Neural cell (in vitro differentiated cells): ENCODE measurements around the gene MALRD1. TPM values are rescaled to one million over a fixed set of nuclear protein-coding genes. Genes with fewer than 3 reads are reported as not detected.

Experiments
- H2AFZ ChIP-seq: fragments of 200-600, 300-800 bp; sonication (generic), shearing (Covaris generic); 2 replicates; pipeline ENCODE4 v1.6.0; 2014; ENCODE audit warnings: low read depth, mild to moderate bottlenecking, antibody characterized with exemption, low read length, moderate library complexity
- H3F3A ChIP-seq: fragments of 200-600 bp; shearing (Covaris generic); 2 replicates; pipeline ENCODE4 v1.6.1; 2016; ENCODE audit warnings: mild to moderate bottlenecking, moderate library complexity, mixed read lengths, antibody characterized with exemption, low read length; ENCODE audit not compliant: insufficient read depth, poor library complexity, severe bottlenecking
- H3K27ac ChIP-seq: fragments of 200-600, 300-800 bp; sonication (generic), shearing (Covaris generic); 2 replicates; pipeline ENCODE4 v1.5.1; 2014; ENCODE audit warnings: mild to moderate bottlenecking, low read length, moderate library complexity
- H3K27me3 ChIP-seq: fragments of 300-800, 200-600 bp; sonication (generic), shearing (Covaris generic); 2 replicates; pipeline ENCODE4 v1.6.0; 2014; ENCODE audit warnings: mild to moderate bottlenecking, low read depth, low read length, moderate library complexity; ENCODE audit not compliant: insufficient read depth
- H3K36me3 ChIP-seq: fragments of 300-800, 200-600 bp; sonication (generic), shearing (Covaris generic); 2 replicates; pipeline ENCODE4 v1.5.1; 2014; ENCODE audit warnings: mild to moderate bottlenecking, antibody characterized with exemption, low read length, moderate library complexity; ENCODE audit not compliant: insufficient read depth
- H3K4me2 ChIP-seq: fragments of 300-800, 200-600 bp; sonication (generic), shearing (Covaris generic); 2 replicates; pipeline ENCODE4 v1.6.0; 2014; ENCODE audit warnings: mild to moderate bottlenecking, low read length
- H3K4me3 ChIP-seq: fragments of 300-800, 200-600 bp; sonication (generic), shearing (Covaris generic); 2 replicates; pipeline ENCODE4 v1.5.1; 2014; ENCODE audit warnings: mild to moderate bottlenecking, low read length, moderate library complexity
- H3K79me2 ChIP-seq: fragments of 200-600 bp; shearing (Covaris generic); replicated peaks from 2 replicates; pipeline ENCODE4 v1.6.0; 2014; ENCODE audit warnings: mild to moderate bottlenecking, low read length, moderate library complexity; ENCODE audit not compliant: insufficient read depth
- H3K9ac ChIP-seq: fragments of 300-800, 200-600 bp; sonication (generic), shearing (Covaris generic); 2 replicates; pipeline ENCODE4 v1.6.1; 2016; ENCODE audit warnings: mild to moderate bottlenecking, low read length, mixed read lengths
- H3K9me2 ChIP-seq: fragments of 200-600 bp; shearing (Covaris generic); 2 replicates; pipeline ENCODE4 v1.6.1; 2016; ENCODE audit warnings: mild to moderate bottlenecking, low read length, mixed read lengths; ENCODE audit not compliant: insufficient read depth
- H3K9me3 ChIP-seq: fragments of 200-600, 300-800 bp; sonication (generic), shearing (Covaris generic); 2 replicates; pipeline ENCODE4 v1.6.1; 2016; ENCODE audit warnings: mild to moderate bottlenecking, mixed run types, low read length, moderate library complexity, mixed read lengths
- H4K20me1 ChIP-seq: fragments of 200-600 bp; shearing (Covaris generic); 2 replicates; pipeline ENCODE4 v1.6.1; 2016; ENCODE audit warnings: mild to moderate bottlenecking, mixed run types; ENCODE audit not compliant: insufficient read depth
- EP300 ChIP-seq: fragments of 450-650 bp; conservative IDR thresholded peaks from 2 replicates; pipeline ENCODE4 v1.6.1; 2014; ENCODE audit warnings: antibody characterized with exemption, mild to moderate bottlenecking, moderate library complexity; ENCODE audit not compliant: poor library complexity, severe bottlenecking
- EZH2 ChIP-seq: fragments of 200-600, 300-800 bp; shearing (Covaris generic), sonication (generic); IDR thresholded peaks from 2 replicates; pipeline ENCODE4 v1.6.1; 2014; ENCODE audit warnings: antibody characterized with exemption, low read length, borderline replicate concordance, mild to moderate bottlenecking; ENCODE audit not compliant: insufficient read depth, poor library complexity, severe bottlenecking
- MXI1 ChIP-seq: fragments of 450-650 bp; conservative IDR thresholded peaks from 2 replicates; pipeline ENCODE4 v1.6.1; 2014; ENCODE audit warnings: antibody characterized with exemption, mild to moderate bottlenecking; ENCODE audit not compliant: poor library complexity, severe bottlenecking
- POLR2AphosphoS5 ChIP-seq: IDR thresholded peaks from 2 replicates; pipeline ENCODE4 v1.6.1; 2012
- RAD21 ChIP-seq: fragments of 450-650 bp; conservative IDR thresholded peaks from 2 replicates; pipeline ENCODE4 v1.6.1; 2014; ENCODE audit warnings: antibody characterized with exemption, mild to moderate bottlenecking, moderate library complexity
- SMC3 ChIP-seq: fragments of 450-650 bp; conservative IDR thresholded peaks from 2 replicates; pipeline ENCODE4 v1.6.1; 2014; ENCODE audit warnings: antibody characterized with exemption, mild to moderate bottlenecking, moderate library complexity; ENCODE audit not compliant: poor library complexity
- TAF1 ChIP-seq: IDR thresholded peaks from 2 replicates; pipeline ENCODE4 v1.6.1; 2012; ENCODE audit warnings: low read depth
- polyA plus RNA-seq: library from polyadenylated mRNA; depleted of rRNA; stranded (reverse); fragments of >200 nt; gene quantifications from 2 replicates; pipeline ENCODE4 v1.2.3, GENCODE V29; 2014
- TF ChIP-seq, protein P1 (sequence below): fragments of 450-650 bp; IDR thresholded peaks from 2 replicates; pipeline ENCODE4 v1.5.1; 2014; ENCODE audit warnings: antibody characterized with exemption, mild to moderate bottlenecking, moderate library complexity; ENCODE audit not compliant: poor library complexity, severe bottlenecking
- TF ChIP-seq, protein P2 (sequence below): IDR thresholded peaks from 2 replicates; pipeline ENCODE4 v1.6.1; 2012; ENCODE audit warnings: borderline replicate concordance

Gene MALRD1
- polyA plus RNA-seq, 1 donor from 2014 or later, result 0.21 TPM

DNA sequence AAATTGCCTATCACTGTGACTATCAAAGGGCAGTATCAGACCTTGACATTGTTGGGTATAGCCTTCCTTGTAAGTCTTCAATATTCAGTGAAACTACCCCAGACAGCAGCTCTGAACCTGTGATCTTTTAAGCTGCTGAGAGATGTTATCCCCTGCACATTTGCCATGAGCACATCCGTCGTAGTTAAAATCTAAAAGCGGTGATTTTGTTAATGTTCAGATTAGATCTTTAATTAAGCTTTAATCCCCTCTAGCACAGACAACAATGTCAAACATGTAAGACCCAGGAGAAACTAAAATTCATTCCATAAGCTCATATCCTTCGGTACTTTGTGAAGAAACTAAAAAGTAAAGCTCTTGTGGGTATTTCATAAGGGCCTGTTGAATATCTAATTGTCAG, 105.8 kb downstream of the MALRD1 start:
- TF ChIP-seq TAF1, result no peak

DNA sequence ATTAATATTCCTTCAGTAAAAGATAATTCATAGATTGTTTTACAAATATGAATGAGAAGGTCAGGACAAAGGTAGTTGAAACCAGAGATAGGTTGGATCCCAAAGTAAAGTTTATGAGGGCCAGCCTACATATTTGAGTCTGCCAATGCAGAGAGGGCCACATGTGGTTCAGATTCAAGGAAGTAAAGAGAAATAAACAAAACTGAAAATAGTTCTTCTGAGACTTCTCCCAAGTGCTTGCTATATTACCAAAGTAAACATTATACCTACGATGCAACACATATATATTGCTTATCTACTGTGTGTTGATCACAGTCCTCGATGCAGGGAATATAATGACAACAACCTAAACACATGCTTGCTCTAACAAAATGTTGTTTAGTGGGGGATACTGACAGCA, 109.8 kb downstream of the MALRD1 start:
- no peaks in the 10 kb centered on the region for H3K79me2 ChIP-seq
- TF ChIP-seq, protein P1, sequence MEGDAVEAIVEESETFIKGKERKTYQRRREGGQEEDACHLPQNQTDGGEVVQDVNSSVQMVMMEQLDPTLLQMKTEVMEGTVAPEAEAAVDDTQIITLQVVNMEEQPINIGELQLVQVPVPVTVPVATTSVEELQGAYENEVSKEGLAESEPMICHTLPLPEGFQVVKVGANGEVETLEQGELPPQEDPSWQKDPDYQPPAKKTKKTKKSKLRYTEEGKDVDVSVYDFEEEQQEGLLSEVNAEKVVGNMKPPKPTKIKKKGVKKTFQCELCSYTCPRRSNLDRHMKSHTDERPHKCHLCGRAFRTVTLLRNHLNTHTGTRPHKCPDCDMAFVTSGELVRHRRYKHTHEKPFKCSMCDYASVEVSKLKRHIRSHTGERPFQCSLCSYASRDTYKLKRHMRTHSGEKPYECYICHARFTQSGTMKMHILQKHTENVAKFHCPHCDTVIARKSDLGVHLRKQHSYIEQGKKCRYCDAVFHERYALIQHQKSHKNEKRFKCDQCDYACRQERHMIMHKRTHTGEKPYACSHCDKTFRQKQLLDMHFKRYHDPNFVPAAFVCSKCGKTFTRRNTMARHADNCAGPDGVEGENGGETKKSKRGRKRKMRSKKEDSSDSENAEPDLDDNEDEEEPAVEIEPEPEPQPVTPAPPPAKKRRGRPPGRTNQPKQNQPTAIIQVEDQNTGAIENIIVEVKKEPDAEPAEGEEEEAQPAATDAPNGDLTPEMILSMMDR, result no peak
- TF ChIP-seq EP300 (no peak), TAF1 (no peak), POLR2AphosphoS5 (no peak), RAD21 (no peak), MXI1 (no peak), EZH2 (no peak), SMC3 (no peak)
- TF ChIP-seq, protein P2, sequence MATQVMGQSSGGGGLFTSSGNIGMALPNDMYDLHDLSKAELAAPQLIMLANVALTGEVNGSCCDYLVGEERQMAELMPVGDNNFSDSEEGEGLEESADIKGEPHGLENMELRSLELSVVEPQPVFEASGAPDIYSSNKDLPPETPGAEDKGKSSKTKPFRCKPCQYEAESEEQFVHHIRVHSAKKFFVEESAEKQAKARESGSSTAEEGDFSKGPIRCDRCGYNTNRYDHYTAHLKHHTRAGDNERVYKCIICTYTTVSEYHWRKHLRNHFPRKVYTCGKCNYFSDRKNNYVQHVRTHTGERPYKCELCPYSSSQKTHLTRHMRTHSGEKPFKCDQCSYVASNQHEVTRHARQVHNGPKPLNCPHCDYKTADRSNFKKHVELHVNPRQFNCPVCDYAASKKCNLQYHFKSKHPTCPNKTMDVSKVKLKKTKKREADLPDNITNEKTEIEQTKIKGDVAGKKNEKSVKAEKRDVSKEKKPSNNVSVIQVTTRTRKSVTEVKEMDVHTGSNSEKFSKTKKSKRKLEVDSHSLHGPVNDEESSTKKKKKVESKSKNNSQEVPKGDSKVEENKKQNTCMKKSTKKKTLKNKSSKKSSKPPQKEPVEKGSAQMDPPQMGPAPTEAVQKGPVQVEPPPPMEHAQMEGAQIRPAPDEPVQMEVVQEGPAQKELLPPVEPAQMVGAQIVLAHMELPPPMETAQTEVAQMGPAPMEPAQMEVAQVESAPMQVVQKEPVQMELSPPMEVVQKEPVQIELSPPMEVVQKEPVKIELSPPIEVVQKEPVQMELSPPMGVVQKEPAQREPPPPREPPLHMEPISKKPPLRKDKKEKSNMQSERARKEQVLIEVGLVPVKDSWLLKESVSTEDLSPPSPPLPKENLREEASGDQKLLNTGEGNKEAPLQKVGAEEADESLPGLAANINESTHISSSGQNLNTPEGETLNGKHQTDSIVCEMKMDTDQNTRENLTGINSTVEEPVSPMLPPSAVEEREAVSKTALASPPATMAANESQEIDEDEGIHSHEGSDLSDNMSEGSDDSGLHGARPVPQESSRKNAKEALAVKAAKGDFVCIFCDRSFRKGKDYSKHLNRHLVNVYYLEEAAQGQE, result no peak
- no peaks in the 10 kb centered on the region for H3K27me3 ChIP-seq
- no peak overlapping the region for H3K4me3 ChIP-seq
- no peaks in the 10 kb centered on the region for H3K9me2 ChIP-seq
- no peaks in the 10 kb centered on the region for H3F3A ChIP-seq
- H2AFZ ChIP-seq, result no peak overlapping the region
- H3K36me3 ChIP-seq, result no peaks in the 10 kb centered on the region
- no peak overlapping the region for H3K9ac ChIP-seq
- no peaks in the 10 kb centered on the region for H3K9me3 ChIP-seq
- no peak overlapping the region for H3K27ac ChIP-seq
- no peak overlapping the region for H3K4me2 ChIP-seq
- no peaks in the 10 kb centered on the region for H4K20me1 ChIP-seq

More for the DNA sequence above, 105.8 kb downstream of the MALRD1 start:
- no peak overlapping the region for H3K4me2 ChIP-seq
- H3F3A ChIP-seq, result no peaks in the 10 kb centered on the region
- H4K20me1 ChIP-seq, result no peaks in the 10 kb centered on the region
- H3K27ac ChIP-seq, result no peak overlapping the region
- H3K9ac ChIP-seq, result no peak overlapping the region
- no peak overlapping the region for H2AFZ ChIP-seq
- H3K4me3 ChIP-seq, result no peak overlapping the region
- no peaks in the 10 kb centered on the region for H3K9me2 ChIP-seq
- H3K9me3 ChIP-seq, result no peaks in the 10 kb centered on the region
- no peaks in the 10 kb centered on the region for H3K27me3 ChIP-seq
- H3K36me3 ChIP-seq, result no peaks in the 10 kb centered on the region
- no peaks in the 10 kb centered on the region for H3K79me2 ChIP-seq

DNA sequence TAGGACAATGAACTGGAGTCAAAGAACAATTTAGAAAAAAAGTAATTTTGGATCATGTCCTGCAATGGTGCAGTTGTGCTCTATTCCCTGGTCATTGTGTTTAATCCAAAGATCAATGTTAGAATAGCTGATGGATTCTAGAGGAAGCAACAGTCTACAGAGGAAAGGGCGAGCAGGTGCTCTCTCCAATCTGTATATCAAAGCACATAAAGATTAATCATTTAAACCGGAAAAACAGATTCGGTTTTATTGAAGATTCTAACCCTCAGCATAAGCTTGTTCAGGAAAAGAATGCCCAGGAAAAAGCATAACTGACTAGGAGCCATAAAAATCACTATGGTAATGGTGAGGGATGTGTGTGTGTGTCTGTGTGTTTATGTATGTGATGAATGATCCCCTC, 110.3 kb downstream of the MALRD1 start:
- no peak overlapping the region for H3K9ac ChIP-seq
- H3K27ac ChIP-seq, result no peak overlapping the region
- no peaks in the 10 kb centered on the region for H3K9me3 ChIP-seq
- H3K27me3 ChIP-seq, result no peaks in the 10 kb centered on the region
- H4K20me1 ChIP-seq, result no peaks in the 10 kb centered on the region
- H3K36me3 ChIP-seq, result no peaks in the 10 kb centered on the region
- H3F3A ChIP-seq, result no peaks in the 10 kb centered on the region
- no peak overlapping the region for H2AFZ ChIP-seq
- TF ChIP-seq EZH2 (no peak), MXI1 (no peak), POLR2AphosphoS5 (no peak)
- no peak overlapping the region for H3K4me3 ChIP-seq
- H3K4me2 ChIP-seq, result no peak overlapping the region
- no peaks in the 10 kb centered on the region for H3K9me2 ChIP-seq
- H3K79me2 ChIP-seq, result no peaks in the 10 kb centered on the region
